ENCODE measurements around the gene ZNF609.

DNA sequence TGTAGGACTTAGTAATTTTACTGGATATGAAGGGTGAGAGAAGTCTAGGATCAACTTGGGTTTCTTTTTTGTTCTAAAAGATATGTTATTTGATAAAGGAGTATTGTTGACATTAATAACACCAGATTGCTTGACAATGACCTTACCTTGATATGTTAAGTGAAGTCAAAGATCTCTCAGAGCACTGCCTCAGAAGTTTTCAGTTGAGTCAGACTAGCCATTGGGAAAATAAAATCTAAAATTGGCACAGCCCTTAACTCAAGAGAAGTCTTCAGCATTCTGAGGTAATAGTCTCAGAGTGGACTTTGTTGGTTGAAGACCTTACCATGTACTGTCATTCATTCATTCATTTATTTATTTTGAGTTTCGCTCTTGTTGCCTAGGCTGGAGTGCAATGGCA lies 22.4 kb upstream of the ZNF609 start:
- TF ChIP-seq, protein P1, sequence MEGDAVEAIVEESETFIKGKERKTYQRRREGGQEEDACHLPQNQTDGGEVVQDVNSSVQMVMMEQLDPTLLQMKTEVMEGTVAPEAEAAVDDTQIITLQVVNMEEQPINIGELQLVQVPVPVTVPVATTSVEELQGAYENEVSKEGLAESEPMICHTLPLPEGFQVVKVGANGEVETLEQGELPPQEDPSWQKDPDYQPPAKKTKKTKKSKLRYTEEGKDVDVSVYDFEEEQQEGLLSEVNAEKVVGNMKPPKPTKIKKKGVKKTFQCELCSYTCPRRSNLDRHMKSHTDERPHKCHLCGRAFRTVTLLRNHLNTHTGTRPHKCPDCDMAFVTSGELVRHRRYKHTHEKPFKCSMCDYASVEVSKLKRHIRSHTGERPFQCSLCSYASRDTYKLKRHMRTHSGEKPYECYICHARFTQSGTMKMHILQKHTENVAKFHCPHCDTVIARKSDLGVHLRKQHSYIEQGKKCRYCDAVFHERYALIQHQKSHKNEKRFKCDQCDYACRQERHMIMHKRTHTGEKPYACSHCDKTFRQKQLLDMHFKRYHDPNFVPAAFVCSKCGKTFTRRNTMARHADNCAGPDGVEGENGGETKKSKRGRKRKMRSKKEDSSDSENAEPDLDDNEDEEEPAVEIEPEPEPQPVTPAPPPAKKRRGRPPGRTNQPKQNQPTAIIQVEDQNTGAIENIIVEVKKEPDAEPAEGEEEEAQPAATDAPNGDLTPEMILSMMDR (IDR thresholded peaks at IDR 0.05; ENCODE audit: poor library complexity), result no peak
- no peak for TF ChIP-seq EZH2phosphoT487 (IDR thresholded peaks at IDR 0.05; ENCODE audit: low read depth, severe bottlenecking, unreplicated experiment)
